Neutrophil (primary cell): Measurements from ENCODE around the gene EYS.

Source experiments
- H3K27ac ChIP-seq: fragments of 200-600 bp; sonication (generic); 2 replicates; pipeline ENCODE4 v1.5.1; 2016; ENCODE audit warnings: mild to moderate bottlenecking, moderate library complexity
- H3K27me3 ChIP-seq: fragments of 200-600 bp; sonication (generic); 2 replicates; pipeline ENCODE4 v1.6.0; 2016; ENCODE audit warnings: mild to moderate bottlenecking
- H3K36me3 ChIP-seq: fragments of 200-600 bp; sonication (generic); 2 replicates; pipeline ENCODE4 v1.5.1; 2017
- H3K4me1 ChIP-seq, 2 experiments: fragments of 200-600 bp in 1 of 2; sonication (generic) in 1 of 2; 1 replicate in 1 of 2; 2 replicates in 1 of 2; pipeline versions ENCODE4 v1.5.1 to v1.6.1; 2013 to 2016; ENCODE audit warnings: low read depth in 1 of 2, low read length in 1 of 2, mild to moderate bottlenecking in 1 of 2, moderate library complexity in 1 of 2; ENCODE audit not compliant: control insufficient read depth in 1 of 2, insufficient read depth in 1 of 2
- H3K4me3 ChIP-seq, 2 experiments: fragments of 200-600 bp in 1 of 2; sonication (generic) in 1 of 2; 1 replicate in 1 of 2; 2 replicates in 1 of 2; pipeline ENCODE4 v1.5.1; 2013 to 2016; ENCODE audit warnings: low read depth in 1 of 2, low read length in 1 of 2, mild to moderate bottlenecking in 1 of 2, moderate library complexity in 1 of 2
- H3K9me3 ChIP-seq: fragments of 200-600 bp; sonication (generic); 2 replicates; pipeline ENCODE4 v1.5.1; 2016
- CTCF ChIP-seq: fragments of 200-600 bp; sonication (generic); IDR thresholded peaks from 2 replicates; pipeline ENCODE4 v1.5.1; 2016; ENCODE audit warnings: antibody characterized with exemption

Gene EYS

DNA sequence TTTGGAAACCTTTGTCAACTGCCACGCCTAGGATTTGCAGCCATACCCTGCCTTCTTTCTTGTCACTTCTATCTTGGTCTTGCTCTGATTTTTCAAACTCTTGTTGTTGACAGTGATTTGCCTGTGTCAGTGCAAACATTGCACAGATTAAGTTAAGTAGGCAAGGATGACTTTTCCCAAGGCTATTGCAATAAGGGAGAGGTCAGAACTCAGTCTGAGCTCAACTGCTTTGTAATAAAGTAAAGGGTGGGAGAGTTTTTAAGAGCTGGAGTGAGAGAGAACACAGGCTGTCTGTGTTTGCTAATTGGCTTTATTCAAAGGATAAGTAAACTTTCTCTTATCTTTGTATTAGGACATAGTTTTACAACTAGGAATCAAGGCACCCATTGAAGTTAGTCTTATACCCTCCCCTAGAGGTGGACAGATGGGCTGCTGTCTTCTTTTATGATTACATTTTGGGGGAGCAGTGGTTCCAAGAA is 1622.8 kb downstream of the EYS start:
- H3K27ac ChIP-seq: no peak overlapping the region
- no peaks in the 10 kb centered on the region for H3K36me3 ChIP-seq
- no peak for TF ChIP-seq CTCF
- no peaks in the 10 kb centered on the region for H3K9me3 ChIP-seq
- no peaks in the 10 kb centered on the region for H3K27me3 ChIP-seq
- no peak overlapping the region for H3K4me3 ChIP-seq
- no peaks in the 10 kb centered on the region for H3K4me1 ChIP-seq

- no peak overlapping the region for H3K27ac ChIP-seq
- H3K9me3 ChIP-seq: no peaks in the 10 kb centered on the region
- H3K36me3 ChIP-seq: no peaks in the 10 kb centered on the region
- H3K4me3 ChIP-seq: no peak overlapping the region
- no peaks in the 10 kb centered on the region for H3K4me1 ChIP-seq
- TF ChIP-seq CTCF: no peak
- H3K27me3 ChIP-seq: no peaks in the 10 kb centered on the region
These were observed 1623.8 kb downstream of the EYS start for GRCh38 chr6:64083261-64083660.

- no peak overlapping the region for H3K27ac ChIP-seq
- H3K36me3 ChIP-seq: no peaks in the 10 kb centered on the region
- no peak overlapping the region for H3K4me3 ChIP-seq
- H3K4me1 ChIP-seq: no peaks in the 10 kb centered on the region
- H3K9me3 ChIP-seq: no peaks in the 10 kb centered on the region
- TF ChIP-seq CTCF: no peak
- H3K27me3 ChIP-seq: no peaks in the 10 kb centered on the region
These were observed 1625.6 kb downstream of the EYS start for GRCh38 chr6:64081453-64081852.

DNA sequence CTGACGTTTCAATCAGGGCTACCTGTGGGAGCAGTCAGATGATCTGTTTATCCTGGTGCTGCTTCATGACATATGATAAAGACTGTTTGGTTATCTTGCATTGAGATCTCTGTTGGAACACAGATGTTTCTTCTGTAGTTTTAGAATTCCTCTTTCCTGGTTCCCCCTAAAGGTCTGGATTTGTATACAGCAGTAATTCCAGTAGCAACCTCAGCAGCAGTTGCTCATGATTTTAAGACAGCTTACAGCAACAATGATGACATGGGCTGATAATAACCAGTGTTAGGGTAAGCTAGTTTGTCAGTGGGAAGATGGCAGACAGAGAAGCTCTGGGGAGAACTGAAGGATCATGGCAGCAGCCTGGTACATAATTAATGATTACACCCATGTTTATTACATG is 1632.0 kb downstream of the EYS start:
- H3K9me3 ChIP-seq: no peaks in the 10 kb centered on the region
- no peaks in the 10 kb centered on the region for H3K4me1 ChIP-seq
- no peaks in the 10 kb centered on the region for H3K27me3 ChIP-seq

GRCh38 chr6:64072686-64073085 is 1634.3 kb downstream of the EYS start:
- Histone ChIP-seq H3K36me3 (no peaks in the 10 kb centered on the region), H3K27me3 (no peaks in the 10 kb centered on the region), H3K27ac (no peak overlapping the region), H3K9me3 (no peaks in the 10 kb centered on the region), H3K4me3 (no peak overlapping the region), H3K4me1 (no peaks in the 10 kb centered on the region)
- TF ChIP-seq CTCF: no peak

More for the DNA sequence above, 1632.0 kb downstream of the EYS start:
- TF ChIP-seq CTCF: no peak
- Histone ChIP-seq H3K27ac (no peak overlapping the region), H3K36me3 (no peaks in the 10 kb centered on the region), H3K4me3 (no peak overlapping the region)

- no peak for TF ChIP-seq CTCF
- no peak overlapping the region for H3K4me3 ChIP-seq
- H3K9me3 ChIP-seq: no peaks in the 10 kb centered on the region
- no peaks in the 10 kb centered on the region for H3K36me3 ChIP-seq
- H3K27ac ChIP-seq: no peak overlapping the region
- H3K4me1 ChIP-seq: no peaks in the 10 kb centered on the region
- H3K27me3 ChIP-seq: no peaks in the 10 kb centered on the region
These were observed 1642.1 kb downstream of the EYS start for GRCh38 chr6:64064919-64065318.
